HG03139 (cell line): Measurements from ENCODE around the gene ATP8B3.
"Not testable (repeated sequence)": the region's sequence is repeated elsewhere in the genome, so short reads cannot be mapped to it uniquely, and the experiment has no call there.

Experiments used
- ATAC-seq: cut with Tn5 transposase; IDR thresholded peaks from one replicate; pipeline ENCODE4 v1.9.1; 2021; ENCODE audit not compliant: unreplicated experiment

The ATP8B3 gene

DNA sequence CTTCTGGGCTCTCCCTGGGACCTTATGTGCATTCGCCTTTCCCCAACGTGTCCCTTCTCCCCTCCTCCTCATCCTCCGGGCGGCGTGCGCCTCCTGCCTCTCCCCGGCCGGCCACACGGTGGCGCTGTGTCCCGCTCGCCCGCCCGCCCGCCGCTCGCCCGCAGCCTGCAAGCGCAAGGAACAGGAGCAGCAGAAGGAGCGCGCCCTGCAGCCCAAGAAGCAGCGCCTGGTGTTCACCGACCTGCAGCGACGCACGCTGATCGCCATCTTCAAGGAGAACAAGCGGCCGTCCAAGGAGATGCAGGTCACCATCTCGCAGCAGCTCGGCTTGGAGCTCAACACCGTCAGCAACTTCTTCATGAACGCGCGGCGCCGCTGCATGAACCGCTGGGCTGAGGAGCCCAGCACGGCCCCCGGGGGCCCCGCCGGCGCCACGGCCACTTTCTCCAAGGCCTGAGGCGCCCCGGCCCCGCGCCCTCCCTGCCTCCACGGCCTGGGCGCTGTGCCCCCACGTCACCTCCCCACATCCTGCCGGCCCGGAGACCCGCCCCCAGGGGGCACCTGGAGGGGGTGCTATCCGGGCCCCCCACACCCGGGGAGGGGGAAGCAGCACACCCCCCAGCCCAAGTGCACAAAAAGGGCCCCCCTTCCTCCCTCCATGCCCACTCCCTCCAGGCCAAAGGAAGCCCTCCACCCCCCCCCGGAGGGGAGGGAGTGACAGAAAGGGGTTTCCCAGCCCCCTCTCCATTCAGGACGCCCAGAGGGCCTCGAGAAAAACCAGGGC is 36.9 kb downstream of the ATP8B3 start:
- ATAC-seq, result no peak

DNA sequence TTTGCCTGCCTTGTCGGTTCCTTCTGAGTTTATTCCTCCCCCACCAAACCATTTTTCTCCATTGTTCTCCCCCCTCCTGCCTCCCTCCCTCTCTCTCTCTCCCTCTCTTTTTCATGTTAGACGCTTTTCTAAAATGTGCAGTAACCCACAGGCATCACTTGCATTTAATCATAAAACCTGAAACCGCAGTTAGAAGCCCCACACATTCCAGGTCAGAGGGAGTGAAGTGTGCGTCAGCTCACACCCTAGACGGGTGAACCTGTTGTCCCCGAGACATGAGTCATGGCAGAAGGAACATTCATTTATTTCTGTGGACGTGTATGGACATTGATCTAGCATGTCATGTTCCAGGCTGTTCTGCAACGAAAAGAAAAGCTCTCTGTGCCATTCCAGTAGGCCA is 38.9 kb downstream of the ATP8B3 start:
- no peak for ATAC-seq

- no peak for ATAC-seq
These were observed 41.1 kb downstream of the ATP8B3 start for GRCh38 chr19:1770866-1771576.

GRCh38 chr19:1769645-1769985 is 42.5 kb downstream of the ATP8B3 start:
- ATAC-seq, result no peak

- no peak for ATAC-seq
These were observed 43.0 kb downstream of the ATP8B3 start for GRCh38 chr19:1768918-1769644.

GRCh38 chr19:1768248-1768647 is 43.8 kb downstream of the ATP8B3 start:
- ATAC-seq, result no peak

DNA sequence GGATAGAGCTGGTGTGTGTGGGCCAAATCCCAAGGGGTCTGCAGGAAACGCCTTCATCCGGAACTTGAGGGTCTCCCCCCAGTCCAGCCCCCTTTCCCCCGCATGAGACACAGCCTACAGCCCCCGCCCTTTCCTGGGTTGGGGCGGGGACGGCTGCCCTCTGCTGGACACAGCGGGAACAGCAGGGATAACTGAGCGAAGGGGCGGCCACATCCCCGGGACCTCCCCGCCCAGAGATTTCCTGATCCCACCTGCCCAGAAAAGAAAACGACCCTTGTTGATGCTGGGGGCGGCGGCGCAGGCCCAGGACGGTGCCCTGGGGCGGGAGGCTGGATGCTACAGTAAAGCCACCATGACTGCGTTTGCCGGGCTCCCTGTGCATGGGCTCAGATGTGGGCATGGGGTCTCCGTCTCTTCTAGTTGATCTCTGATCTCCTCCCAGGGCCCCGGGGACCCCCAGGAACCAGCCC is 44.6 kb downstream of the ATP8B3 start:
- no peak for ATAC-seq

DNA sequence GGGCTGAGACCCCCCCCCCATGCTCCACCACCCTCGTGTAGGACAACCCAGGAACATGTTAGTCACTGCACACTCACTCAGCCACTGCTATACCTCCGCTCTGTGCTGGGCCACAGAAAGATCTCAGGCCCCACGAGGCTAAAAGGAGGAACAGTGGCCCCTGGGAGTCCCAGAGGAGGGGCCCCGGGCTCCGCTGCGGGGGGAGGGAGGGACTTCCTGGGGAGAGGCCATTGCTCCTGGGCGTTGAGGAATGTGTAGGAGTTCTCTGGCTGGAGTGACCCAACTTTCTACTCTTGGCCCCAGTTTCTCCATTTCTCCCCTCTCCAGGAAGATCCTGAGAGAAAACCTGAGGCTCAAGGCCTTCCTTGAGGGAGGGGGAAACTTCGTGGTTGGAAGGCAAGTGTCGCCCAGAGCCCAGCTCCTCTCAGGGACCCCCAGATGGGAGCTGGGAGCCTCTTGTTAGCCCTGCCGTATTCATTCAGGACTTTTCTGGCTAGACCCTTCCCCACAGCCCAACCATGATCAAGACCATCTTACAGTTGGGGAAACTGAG is 45.2 kb downstream of the ATP8B3 start:
- no peak for ATAC-seq

GRCh38 chr19:1765904-1766799 is 45.9 kb downstream of the ATP8B3 start:
- no peak for ATAC-seq

DNA sequence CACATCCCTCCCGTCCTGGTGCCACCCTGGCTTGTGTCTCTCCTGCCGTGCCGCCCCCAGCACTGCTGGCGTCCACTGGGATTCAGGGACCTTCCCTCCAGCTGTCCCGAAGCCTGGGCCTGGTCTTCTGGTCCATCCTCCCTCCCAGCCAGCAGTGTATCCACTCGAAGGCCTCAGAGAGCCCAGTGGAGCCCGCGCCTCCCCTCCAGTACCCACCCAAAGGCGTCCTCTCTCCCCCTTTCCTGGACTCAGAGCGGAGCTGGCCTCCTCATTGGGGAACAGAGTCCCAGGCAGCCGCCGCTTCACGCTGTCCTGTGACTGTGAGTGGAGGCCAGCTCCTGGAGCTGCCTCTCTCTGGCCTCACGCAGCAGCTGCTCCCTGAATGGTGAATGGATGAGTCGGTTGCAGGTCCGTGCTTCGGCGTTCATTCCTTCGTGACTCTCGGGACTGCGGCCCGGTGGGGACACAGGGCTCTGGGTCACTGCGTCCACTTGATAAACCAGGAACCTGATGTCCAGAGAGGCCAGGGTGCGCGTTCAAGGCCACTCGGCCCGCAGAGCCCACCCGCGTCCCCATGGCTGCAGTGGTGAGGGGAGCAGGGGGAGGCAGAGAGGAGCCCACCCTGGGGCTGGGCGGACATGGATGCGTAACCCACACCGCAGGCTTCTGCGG is 46.7 kb downstream of the ATP8B3 start:
- no peak for ATAC-seq

- ATAC-seq, result no peak
These were observed 47.3 kb downstream of the ATP8B3 start for GRCh38 chr19:1764729-1765128.

GRCh38 chr19:1763648-1764639 is 48.1 kb downstream of the ATP8B3 start:
- no peak for ATAC-seq

GRCh38 chr19:1762243-1763117 is 49.6 kb downstream of the ATP8B3 start:
- ATAC-seq, result no peak

GRCh38 chr19:1761528-1762242 is 50.4 kb downstream of the ATP8B3 start:
- no peak for ATAC-seq

DNA sequence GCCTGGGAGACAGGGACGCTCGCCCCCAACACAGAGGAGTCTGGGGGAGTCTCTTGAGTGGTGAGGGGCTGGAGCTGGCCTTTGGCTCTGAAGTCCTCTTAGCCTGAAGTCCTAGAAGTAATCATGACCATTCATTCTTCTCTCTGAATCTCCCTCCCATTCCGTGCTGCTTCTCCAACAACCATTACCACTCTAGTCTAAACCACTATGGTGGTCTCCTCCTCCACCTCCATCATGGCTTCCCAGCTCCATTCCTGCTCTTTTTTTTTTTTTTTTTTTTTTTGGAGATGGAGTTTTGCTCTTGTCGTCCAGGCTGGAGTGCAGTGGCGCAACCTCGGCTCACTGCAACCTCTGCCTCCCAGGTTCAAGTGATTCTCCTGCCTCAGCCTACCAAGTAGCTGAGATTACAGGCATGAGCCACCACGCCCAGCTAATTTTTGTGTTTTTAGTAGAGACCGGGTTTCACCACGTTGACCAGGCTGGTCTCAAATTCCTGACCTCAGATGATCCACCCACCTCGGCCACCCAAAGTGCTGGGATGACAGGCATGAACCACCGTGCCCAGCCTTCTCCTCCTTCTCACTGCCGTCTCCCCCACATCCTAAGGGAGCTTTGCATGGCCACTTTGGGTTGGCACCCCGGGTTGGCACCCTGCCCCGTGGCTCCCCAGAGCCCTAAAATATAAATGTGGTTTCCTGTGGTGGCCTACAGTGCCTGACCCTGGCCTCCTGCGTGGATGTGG is 51.1 kb downstream of the ATP8B3 start:
- not testable (repeated sequence) for ATAC-seq

DNA sequence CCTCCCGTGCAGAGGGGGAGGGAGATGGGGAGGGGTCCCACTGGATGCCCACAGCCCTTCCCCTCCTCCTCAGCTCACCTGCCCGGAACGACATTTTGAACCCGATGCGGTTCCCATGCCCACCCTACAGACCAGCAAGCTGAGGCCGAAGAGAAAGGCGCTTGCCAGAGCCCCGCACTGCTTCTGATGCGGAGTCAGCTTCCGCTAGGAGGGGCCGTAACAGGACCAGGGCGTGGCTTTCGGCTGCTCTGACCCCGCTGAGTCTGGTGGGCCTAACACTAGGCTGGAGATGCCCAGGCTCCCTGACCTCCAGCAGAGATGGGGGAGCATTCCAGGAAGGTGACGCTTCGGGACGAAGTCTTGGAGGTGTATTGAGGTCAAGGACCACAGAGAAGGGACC is 52.1 kb downstream of the ATP8B3 start:
- ATAC-seq, result no peak
